Activated T-helper 1 cell treated with Interleukin-2 at 50 U/mL for 16 hours (primary cell): ENCODE results near the gene SIK3.

Experiments used
- DNase-seq: peaks from one replicate; pipeline ENCODE4 v3.0.0-alpha.2; 2020; ENCODE audit warnings: low read depth

SIK3 gene

DNA sequence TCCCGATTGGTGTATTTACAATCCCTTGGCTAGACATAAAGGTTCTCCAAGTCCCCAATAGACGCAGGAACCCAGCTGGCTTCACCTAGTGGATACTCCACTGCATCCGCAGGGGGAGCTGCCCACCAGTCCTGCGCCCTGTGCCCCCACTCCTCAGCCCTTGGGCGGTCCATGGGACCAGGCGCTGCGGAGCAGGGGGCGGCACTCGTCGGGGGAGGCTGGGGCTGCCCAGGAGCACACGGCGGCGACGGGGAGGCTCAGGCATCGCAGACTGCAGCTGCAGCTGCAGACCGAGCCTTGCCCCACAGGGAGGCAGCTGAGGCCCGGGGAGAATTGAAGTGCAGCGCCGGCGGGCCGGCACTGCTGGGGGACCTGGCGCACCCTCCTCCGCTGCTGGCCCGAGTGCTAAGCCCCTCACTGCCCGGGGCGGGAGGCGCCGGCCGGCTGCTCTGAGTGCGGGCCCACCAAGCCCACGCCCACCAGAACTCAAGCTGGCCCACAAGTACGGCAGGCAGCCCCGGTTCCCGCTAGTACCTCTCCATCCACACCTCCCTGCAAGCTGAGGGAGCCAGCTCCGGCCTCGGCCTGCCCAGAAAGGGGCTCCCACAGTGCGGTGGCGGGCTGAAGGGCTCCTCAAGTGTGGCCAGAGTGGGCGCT lies 12.2 kb upstream of the SIK3 start:
- DNase-seq, result no peak

DNA sequence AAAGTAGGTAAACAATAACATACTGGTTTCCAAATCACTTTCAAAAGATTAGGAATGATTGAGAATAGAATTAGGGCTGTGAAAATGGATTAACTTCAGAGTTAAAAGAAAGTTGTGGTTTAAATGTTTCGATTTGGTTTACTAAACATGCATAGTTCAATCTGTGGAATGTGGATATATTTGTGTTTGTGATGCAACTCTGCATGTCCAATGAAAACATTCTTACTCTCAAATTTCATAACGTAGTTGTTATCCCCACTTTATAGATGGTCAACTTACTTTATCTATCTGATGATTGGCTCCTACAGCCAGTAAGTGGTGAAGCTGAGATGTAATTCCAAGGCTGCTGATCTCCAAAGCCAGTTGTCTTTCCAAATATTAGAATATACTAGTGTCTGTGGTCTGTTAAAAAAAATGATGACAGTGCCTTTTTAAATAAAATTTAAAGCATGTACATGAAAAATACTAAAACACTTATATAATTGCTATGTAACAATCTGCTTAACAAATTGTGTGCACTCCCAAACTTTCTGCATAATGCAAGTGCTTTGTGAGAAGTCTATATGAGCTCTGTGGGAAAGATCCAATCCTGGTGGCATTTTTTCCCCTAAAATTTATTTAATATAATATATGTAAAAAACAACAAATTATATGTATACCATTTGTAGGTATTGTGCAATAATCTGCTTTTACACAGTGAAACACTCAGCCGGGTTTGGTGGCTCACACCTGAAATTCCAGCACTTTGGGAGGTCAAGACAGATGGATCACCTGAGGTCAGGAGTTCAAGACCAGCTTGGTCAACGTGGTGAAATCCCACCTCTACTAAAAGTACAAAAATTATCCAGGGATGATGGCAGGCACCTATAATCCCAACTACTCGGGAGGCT lies 9.7 kb upstream of the SIK3 start:
- DNase-seq, result no peak

DNA sequence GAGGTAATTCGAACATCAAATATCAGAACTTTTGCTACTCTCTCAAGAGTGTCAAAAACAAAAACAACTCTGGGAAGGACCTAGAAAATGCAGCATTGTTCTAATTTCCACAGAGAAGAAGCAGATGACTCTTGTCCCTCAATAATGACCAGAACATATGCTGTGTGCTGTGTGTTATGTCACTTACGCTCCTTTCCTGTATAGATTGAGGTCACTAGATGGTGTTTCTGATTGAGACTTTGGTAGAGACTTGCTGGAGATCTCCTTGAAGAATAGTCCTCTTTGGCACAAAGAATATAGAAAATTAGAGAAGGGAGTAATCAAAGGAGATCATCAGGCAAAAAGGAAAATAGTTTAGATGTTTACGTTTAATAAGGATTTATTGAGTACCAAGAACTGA lies 2.3 kb upstream of the SIK3 start:
- DNase-seq, result no peak

DNA sequence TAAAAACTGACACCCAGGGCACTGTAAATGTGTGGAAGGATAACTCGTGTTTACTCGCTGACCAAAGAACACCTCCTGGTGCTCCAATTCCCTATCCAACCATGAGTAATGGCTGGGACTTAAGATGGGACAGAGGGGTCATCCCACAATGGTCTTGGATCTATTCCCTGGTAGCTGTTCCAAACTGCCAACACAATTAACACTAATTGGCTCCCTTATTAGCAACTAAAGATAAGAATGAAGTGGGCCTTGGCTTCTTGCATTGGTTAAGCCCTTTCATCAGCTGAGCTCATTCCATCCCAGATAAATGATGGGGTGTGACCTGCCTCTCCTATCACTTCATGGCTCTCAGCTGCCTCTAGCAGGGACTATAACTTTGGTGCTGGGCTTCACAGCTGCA lies 1.5 kb upstream of the SIK3 start:
- no peak for DNase-seq

DNA sequence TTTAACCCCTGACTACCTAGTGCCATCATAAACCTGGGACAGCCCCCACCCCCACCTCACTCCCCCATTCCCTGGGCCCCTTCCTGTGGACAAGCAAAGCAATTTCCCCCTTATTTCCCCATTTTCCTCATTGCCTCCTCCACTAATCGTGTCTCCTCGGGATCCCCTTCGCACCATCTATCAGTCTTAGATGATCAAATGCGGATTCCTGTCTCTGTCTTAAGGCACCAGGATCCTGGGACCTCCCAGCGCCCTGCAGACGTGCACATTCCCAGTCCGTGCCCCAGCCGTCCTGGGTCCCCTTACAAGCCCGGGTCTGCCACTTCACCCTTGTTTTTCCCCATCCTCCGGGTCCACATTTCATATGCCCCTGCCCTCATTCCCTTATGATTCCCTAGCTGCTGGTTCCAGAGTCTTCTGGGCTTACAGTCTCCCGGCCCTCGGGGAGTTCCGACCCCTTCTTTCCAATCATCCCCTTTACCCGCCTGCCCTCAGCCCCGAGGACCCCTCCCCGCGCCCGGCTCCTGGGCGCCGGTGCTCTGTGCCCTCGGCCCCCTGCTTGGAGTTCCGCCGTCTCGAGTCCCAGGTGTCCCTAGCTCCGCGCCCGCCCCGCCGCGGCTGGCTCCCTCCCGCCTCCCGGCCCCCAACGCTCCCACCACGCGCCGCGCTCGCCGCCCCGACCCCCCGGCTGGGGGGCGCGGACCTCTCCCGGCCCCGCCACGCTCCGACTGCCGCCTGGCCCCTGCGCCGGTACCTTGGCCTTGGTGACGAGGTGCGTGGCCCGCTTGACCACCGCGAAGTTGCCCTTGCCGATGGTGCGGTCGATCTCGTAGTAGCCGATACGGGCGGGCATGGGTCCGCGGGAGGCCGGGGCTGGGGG lies 599 bp downstream of the SIK3 start:
- DNase-seq, result peak; percentile 16

DNA sequence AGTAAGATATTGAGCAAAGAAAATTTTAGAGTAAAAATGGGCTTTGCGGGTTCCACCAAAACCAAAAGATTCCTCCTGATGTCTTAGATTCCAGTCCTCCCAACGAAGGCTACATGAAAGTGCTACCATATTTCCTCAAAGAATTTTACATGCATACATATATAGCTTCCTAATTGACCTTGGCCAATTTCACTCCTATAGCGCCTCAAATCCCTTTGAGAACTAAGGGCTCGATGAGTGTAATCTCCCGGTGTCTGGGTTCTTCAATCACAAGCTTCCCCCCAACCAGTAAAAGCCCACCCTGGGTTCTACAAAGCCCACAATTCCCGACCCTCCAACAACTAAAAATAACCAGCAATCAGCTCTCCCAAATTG lies 1.2 kb downstream of the SIK3 start:
- DNase-seq, result no peak

DNA sequence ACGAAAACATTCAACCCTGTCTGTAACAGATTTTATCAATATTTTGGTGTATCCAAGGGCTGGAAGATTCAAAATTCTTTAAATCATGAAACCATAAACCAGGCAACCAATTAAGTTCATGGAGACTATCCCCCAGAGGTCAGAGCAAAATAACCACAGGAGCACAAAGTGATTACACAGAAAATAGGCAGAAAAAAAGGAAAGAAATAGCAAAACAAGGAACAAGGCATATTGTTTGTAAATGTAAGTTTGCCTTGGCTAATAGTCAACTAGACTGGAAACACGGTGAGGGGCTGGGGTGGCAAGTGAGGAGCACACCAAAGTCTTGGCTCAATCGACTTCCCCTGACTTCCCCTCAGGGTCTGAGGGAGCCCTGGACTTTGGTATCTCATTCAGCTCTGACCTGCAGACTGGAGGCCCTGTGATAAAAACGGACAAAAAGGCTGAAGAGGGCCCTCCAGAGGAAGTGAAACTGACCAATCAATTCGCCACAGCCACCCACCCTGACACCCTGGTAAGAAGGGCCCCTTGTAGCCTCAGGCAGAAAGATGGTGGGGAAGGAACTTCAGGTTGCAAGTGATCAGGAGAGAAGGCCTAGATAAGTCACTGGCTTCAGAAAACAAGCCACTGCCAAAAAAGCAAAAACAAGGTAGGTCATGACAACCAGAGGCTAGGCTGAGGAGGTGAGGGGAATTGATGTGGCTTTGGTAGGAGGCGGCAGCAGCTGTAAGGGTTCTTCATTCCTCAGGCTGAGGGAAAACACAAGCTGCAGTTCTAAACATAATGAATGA lies 1.8 kb downstream of the SIK3 start:
- no peak for DNase-seq

DNA sequence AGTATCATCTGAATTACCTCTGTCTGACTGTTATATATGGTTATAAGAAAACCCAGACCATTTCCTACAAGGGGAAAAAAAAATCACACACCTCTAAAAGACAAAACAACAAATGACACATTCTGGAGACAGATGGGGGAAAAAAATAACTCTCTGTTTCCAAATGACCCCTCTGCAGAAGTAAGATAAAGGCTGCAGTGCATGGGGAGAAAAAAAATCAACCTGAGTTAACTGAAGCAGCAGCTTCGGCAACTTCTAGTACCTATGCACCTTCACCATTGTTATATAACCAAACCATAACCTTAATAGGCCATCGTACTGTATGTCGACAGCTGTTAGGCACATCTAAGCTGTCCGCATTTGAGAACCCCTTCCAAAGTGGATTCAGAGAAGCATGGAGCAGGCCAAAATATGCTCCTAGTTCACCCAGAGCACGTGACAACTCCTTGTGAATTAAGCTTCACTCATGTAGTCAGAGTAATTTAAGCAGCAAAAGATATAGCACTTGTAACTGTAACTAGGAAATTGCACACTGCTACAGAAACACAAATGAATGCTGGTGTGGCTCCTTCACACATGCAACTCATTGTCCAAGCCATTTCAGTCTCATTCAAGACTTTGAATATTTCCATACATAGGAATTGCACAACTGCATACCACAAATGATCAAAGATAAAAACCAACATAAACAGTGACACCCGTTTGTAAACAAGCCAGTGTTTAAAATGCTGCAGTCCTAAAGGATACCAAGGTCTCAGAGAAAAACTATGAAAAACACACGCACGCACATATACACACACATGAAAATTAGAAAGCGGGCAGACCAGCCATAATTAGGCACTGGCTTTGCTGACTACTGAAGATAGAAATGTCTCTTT lies 2.7 kb downstream of the SIK3 start:
- no peak for DNase-seq

DNA sequence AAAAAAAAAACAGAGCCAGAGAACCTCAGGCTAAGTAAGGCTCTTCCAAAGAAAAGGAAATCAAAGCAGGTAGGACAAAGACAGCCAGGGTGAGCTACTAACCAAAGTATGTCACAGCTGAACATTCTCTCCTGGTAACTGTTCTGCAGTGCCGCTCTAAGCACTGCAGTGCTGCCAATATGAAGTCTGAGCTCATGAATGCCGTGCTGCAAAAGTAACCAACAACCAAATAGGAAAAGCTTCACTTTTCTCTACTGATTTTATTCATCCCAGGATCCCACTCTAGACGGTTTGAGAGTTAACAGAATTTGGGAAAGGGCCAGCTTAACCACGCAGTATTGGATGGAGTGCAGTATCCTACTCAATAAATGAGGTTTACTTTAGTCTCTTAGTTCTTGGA lies 3.5 kb downstream of the SIK3 start:
- DNase-seq, result no peak

DNA sequence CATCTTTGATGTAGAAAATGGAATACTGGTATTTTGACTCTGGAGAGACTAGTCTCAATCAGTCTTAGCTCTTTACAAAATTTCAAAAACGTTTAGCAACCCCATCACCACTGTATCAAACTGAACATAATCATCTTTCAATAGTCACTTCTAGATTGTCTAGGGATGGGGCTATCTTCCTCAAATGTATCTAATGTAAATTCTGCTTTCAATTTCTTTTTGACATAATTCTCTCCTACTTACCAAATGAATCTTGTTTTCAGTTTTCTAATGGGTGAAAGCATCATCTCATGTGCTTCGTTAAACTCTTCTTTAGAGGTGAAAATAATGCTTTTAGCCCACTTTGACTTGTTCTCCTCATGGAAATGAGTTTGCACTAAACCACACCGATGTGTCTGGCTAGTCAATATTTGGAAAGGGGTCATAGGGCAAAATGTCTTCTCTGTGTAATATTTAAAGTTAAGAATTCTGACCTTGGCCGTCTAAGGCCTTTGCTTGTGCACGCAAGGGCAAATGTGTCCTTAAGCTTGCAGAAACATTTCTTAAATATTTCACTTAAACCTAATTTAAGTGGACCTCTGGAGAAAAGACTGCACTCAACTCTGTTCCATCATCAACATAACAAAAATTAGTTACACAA lies 5.2 kb downstream of the SIK3 start:
- DNase-seq, result no peak

DNA sequence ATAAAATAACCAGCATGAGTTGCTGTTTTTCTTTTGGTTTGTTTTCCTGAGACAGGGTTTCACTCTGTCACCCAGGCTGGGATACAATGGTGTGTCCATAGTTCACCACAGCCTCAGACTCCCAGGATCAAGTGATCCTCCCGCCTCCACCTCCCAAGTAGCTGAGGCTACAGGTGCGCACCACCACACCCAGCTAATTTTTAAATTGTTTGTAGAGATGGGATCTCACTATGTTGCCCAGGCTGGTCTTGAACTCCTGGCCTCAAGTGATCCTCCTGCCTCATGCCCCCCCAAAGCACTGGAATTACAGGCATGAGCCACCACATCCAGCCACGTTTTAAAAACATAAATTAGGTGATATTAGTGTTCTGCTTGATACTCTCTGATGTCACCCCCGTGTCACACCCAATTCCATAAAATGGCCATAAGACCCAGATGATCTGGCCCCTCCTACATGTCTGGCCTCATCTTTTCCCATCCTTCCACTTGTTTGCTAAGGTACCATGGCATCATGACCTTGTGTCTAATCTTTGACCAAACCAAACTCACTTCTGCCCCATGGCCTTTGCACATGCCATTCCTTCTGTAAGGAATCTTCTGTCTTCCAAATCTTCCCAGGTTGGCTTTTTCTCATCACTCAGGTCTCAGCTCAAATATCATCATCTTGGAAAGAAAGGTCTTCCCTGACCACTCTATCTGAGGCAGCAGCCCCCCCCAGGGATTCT lies 6.3 kb downstream of the SIK3 start:
- DNase-seq, result no peak

DNA sequence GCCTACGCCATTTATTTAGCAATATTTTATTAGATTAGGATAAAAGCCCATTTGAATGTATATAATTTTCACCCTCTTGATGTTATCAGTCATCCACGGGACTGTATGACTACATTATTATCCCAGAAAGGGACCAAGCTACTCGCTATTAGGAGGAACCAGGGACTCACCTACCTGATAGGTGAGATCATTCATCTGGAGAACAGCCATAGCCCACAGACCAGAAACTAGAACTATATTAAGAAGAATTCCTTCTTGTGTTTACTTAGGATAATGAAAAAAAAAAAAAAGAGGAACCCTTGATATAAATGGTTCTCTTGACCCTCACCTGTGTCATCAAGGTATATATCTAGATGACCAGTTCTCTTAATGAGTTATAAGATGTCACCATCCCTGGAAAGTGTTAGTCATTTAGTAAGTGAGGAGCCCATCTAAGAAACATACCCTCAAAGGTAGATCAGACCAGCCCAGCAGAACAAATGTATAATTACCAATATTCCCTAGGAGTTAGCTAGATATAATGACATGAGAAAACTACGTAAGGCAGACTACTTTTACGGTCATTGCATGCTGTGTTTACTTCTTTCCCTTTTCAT lies 8.0 kb downstream of the SIK3 start:
- no peak for DNase-seq

DNA sequence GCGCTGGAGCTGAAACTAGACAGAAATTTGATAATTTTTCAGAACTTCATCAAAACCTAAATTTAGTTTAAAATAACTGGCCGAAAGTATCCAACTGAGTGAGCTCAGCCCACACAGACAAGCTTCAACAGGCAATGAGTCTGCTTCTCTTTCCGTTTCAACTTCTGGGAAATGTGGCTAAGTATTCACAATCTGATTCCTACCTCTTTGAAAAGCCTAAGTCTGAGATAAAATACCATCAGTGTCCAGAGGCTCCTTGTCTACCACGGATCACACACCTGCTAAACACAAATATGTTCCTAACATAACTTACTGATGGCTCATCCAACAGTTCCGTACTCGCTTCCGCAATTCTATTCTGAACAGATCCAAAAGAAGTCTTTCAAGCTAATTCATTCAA lies 8.5 kb downstream of the SIK3 start:
- DNase-seq, result no peak

DNA sequence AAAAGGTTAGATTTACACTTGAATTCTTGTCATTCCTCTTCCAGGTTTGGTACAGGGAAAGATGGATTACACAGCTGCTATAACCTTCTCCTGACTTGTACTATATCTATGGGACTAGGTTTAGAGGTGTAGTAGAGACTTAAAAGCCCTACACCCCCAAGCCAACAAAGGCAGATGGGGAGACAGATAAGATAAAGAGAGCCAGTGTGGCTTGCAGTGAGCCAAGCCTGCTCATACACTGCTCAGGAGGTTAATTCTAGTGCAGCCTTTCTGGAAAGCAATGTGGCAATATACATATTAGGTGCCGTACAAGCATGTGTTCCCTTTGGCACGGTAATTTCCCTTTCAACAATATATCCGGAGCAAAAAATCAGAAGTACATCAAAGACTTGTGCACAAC lies 10.8 kb downstream of the SIK3 start:
- no peak for DNase-seq

DNA sequence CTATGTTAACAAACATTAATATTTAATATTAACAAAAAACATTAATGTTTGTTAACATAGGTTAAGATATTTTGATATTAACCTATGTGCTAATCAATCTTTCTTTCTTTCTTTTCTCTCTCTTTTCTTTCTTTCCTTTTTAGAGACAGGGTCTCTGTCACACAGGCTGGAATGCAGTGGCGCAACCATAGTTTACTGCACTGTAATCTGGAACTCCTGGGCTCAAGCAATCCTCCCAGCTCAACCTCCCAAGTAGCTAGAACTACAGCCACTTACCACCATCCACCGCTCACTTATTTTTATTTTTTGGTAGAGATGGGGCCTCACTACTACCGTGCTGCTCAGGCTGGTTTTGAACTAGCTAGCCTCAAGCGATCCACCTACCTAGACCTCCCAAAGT lies 13.2 kb downstream of the SIK3 start:
- no peak for DNase-seq

DNA sequence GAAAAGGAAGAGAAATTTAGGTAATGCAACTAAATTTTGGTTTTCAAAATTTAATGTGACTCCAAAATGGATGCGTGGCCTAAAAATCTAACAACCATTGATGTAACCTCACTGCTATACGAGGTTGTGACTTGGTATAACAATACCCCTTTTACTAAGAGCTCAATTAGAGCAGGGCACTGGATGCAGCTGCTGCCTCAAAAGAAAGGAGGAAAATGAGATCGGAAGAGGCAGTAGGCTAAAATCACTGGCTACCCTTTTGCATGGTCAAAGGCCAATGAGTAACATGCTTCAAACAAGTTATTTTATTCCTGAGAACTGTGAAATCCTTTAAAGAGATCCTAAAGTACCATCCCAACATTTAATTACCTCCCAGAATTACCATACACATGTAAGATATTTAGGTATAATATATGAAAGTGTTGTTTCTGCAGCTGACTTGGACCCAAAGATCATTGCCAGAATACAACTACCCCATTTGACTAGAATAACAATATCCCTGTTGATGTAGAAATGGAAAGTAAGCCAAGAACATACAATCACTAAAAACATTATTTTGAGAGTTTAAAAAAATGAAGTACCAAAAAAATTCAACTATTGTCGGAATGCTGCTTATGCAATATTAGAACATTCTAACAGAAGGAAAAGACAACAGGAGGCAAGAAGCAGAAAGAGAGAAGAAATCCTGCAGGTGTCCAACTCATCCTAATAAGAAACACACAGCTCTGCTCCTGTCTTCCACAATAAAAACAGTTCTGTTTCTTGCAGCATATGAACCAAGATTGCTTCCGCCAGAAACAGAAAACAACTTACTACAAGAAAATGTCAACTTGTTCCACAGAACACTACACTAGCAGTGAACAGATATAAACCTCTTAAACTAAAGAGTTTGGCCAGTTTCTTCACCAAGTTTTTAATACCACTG lies 15.0 kb downstream of the SIK3 start:
- DNase-seq, result no peak

DNA sequence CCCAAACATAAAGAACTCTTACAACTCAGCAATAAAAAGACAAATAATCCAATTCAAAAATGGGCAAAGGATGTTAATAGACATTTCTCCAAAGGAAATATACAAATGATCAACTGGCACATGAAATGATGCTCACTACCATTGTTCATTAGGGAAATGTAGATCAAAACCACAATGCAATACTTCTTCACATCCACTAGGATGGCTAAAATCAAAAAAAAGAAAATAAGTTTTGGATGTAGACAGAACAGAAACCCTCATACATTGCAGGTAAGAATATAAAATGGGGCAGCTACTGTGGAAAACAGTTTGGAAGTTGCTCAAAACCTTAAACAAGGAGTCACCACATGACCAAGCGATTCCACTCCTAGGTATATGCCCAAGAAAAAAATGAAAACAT lies 16.3 kb downstream of the SIK3 start:
- no peak for DNase-seq

DNA sequence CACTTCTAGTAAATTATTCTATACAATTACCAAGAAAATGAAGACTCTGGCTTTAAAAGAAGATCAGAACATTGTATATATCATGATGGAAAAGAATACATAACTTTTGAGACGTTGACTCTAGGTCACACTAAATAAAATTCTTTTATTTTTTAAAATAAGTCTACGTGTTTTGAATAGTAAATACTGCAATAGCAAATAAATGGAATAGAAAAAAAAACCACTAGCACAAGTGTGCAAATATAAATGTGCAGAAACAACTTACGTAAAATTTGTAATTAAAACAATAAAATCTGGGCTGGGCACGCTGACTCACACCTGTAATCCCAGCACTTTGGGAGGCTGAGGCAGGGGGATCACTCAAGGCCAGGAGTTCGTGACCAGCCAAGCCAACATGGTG lies 17.9 kb downstream of the SIK3 start:
- no peak for DNase-seq
